ENCODE data around the gene SUPT7L.
"Not testable (repeated sequence)": the region's sequence is repeated elsewhere in the genome, so short reads cannot be mapped to it uniquely, and the experiment has no call there.

SUPT7L gene

GRCh38 chr2:27687232-27687631 lies 23.8 kb upstream of the SUPT7L start:
- no peak for DNase-seq (ENCODE audit: low read depth in 1 of 2, low spot score in 1 of 2)

GRCh38 chr2:27685577-27685976 lies 22.2 kb upstream of the SUPT7L start:
- DNase-seq (ENCODE audit: low read depth in 1 of 2, low spot score in 1 of 2) = no peak

GRCh38 chr2:27685006-27685405 lies 21.6 kb upstream of the SUPT7L start:
- DNase-seq (ENCODE audit: low read depth in 1 of 2, low spot score in 1 of 2) = not testable (repeated sequence)

GRCh38 chr2:27683390-27684071 lies 20.1 kb upstream of the SUPT7L start:
- DNase-seq (ENCODE audit: low read depth in 1 of 2, low spot score in 1 of 2) = peak; percentile 63 to 92

- DNase-seq (ENCODE audit: low read depth in 1 of 2, low spot score in 1 of 2) = not testable (repeated sequence)
These were observed 18.9 kb upstream of the SUPT7L start for GRCh38 chr2:27682334-27682771.

- no peak for DNase-seq (ENCODE audit: low read depth in 1 of 2, low spot score in 1 of 2)
These were observed 18.4 kb upstream of the SUPT7L start for GRCh38 chr2:27681841-27682240.

GRCh38 chr2:27680571-27680970 lies 17.2 kb upstream of the SUPT7L start:
- no peak for DNase-seq (ENCODE audit: low read depth in 1 of 2, low spot score in 1 of 2)

GRCh38 chr2:27672723-27673486 lies 9.5 kb upstream of the SUPT7L start:
- no peak for DNase-seq (ENCODE audit: low read depth in 1 of 2, low spot score in 1 of 2)

- DNase-seq (ENCODE audit: low read depth in 1 of 2, low spot score in 1 of 2) = no peak
These were observed 7.8 kb upstream of the SUPT7L start for GRCh38 chr2:27671235-27671634.

- DNase-seq (ENCODE audit: low read depth in 1 of 2, low spot score in 1 of 2) = no peak
These were observed 4.0 kb upstream of the SUPT7L start for GRCh38 chr2:27667446-27667845.

- DNase-seq (ENCODE audit: low read depth in 1 of 2, low spot score in 1 of 2) = no peak
These were observed 1.4 kb upstream of the SUPT7L start for GRCh38 chr2:27664622-27665363.

- DNase-seq (ENCODE audit: low read depth in 1 of 2, low spot score in 1 of 2) = no peak
These were observed 750 bp upstream of the SUPT7L start for GRCh38 chr2:27664154-27664574.

- DNase-seq (ENCODE audit: low read depth in 1 of 2, low spot score in 1 of 2) = no peak
These were observed 2.0 kb downstream of the SUPT7L start for GRCh38 chr2:27661371-27661770.

- no peak for DNase-seq (ENCODE audit: low read depth in 1 of 2, low spot score in 1 of 2)
These were observed 8.1 kb downstream of the SUPT7L start for GRCh38 chr2:27655155-27655951.

- DNase-seq (ENCODE audit: low read depth in 1 of 2, low spot score in 1 of 2) = no peak
These were observed 10.0 kb downstream of the SUPT7L start for GRCh38 chr2:27653397-27653796.

- no peak for DNase-seq (ENCODE audit: low read depth in 1 of 2, low spot score in 1 of 2)
These were observed 10.6 kb downstream of the SUPT7L start for GRCh38 chr2:27652790-27653189.

- no peak for DNase-seq (ENCODE audit: low read depth in 1 of 2, low spot score in 1 of 2)
These were observed 11.1 kb downstream of the SUPT7L start for GRCh38 chr2:27652341-27652740.

GRCh38 chr2:27651056-27651455 lies 12.4 kb downstream of the SUPT7L start:
- DNase-seq (ENCODE audit: low read depth in 1 of 2, low spot score in 1 of 2) = no peak

GRCh38 chr2:27647737-27648136 lies 15.7 kb downstream of the SUPT7L start:
- no peak for DNase-seq (ENCODE audit: low read depth in 1 of 2, low spot score in 1 of 2)

GRCh38 chr2:27647289-27647688 lies 16.1 kb downstream of the SUPT7L start:
- DNase-seq (ENCODE audit: low read depth in 1 of 2, low spot score in 1 of 2) = no peak

GRCh38 chr2:27645197-27645596 lies 18.2 kb downstream of the SUPT7L start:
- no peak for DNase-seq (ENCODE audit: low read depth in 1 of 2, low spot score in 1 of 2)
